K562 (cell line): ENCODE results near the gene R3HDM2. TPM values are rescaled to one million over a fixed set of nuclear protein-coding genes. Genes with fewer than 3 reads are reported as not detected.

Experiments
- ARID1B ChIP-seq: fragments of 450-650 bp; IDR thresholded peaks from 2 replicates; pipeline ENCODE4 v1.6.1; 2016; ENCODE audit warnings: antibody characterized with exemption, mild to moderate bottlenecking, inconsistent platforms
- CBFA2T3 ChIP-seq: fragments of 450-650 bp; IDR thresholded peaks from 2 replicates; pipeline ENCODE4 v1.6.1; 2017
- CTCF ChIP-seq, 3 experiments: IDR thresholded peaks in 2 of 3; conservative IDR thresholded peaks in 1 of 3; 2 replicates each; pipeline ENCODE4 v1.5.1; 2011 to 2012; ENCODE audit warnings: low read length in 3 of 3, mild to moderate bottlenecking in 3 of 3, control low read depth in 2 of 3, improper control_type of control experiment in 1 of 3, inconsistent platforms in 1 of 3, low read depth in 1 of 3, mixed read lengths in 1 of 3, moderate library complexity in 1 of 3; ENCODE audit not compliant: insufficient read depth in 2 of 3
- CUX1 ChIP-seq: fragments of 200-800 bp; sonication (Bioruptor generic); IDR thresholded peaks from 2 replicates; pipeline ENCODE4 v1.6.1; 2016; ENCODE audit warnings: missing genetic modification characterization, missing compliant biosample characterization
- JUND ChIP-seq, 2 experiments: IDR thresholded peaks; 2 replicates in 1 of 2; 3 replicates in 1 of 2; pipeline ENCODE4 v1.6.1; 2011; ENCODE audit warnings: borderline replicate concordance in 2 of 2, low read depth in 2 of 2, low read length in 2 of 2, improper control_type of control experiment in 1 of 2, missing biosample characterization in 1 of 2, missing genetic modification characterization in 1 of 2, missing genetic modification reagents in 1 of 2
- MBD1 ChIP-seq: fragments of 250-450 bp; sonication (Bioruptor Pico); IDR thresholded peaks from 2 replicates; pipeline ENCODE4 v1.8.0; 2022; ENCODE audit warnings: inconsistent platforms
- NCOR1 ChIP-seq: fragments of 450-650 bp; IDR thresholded peaks from 2 replicates; pipeline ENCODE4 v1.6.1; 2016; ENCODE audit warnings: mild to moderate bottlenecking, moderate library complexity
- SIX5 ChIP-seq, 2 experiments: IDR thresholded peaks; 2 replicates each; pipeline ENCODE4 v1.6.1; 2011; ENCODE audit warnings: low read length in 2 of 2, borderline replicate concordance in 1 of 2, low read depth in 1 of 2, mild to moderate bottlenecking in 1 of 2, moderate library complexity in 1 of 2; ENCODE audit not compliant: insufficient read depth in 1 of 2
- SMARCA4 ChIP-seq: fragments of 450-650 bp; IDR thresholded peaks from 2 replicates; pipeline ENCODE4 v1.6.1; 2016
- STAG1 ChIP-seq: sonication (generic); formaldehyde crosslinking; IDR thresholded peaks from 2 replicates; pipeline ENCODE4 v1.5.0; 2020; ENCODE audit warnings: missing genetic modification reagents, borderline replicate concordance
- THRA ChIP-seq: fragments of 450-650 bp; IDR thresholded peaks from 2 replicates; pipeline ENCODE4 v1.6.1; 2017; ENCODE audit warnings: mild to moderate bottlenecking, moderate library complexity
- ZBTB43 ChIP-seq: sonication (generic); formaldehyde crosslinking; IDR thresholded peaks from 2 replicates; pipeline ENCODE4 v1.8.0; 2023; ENCODE audit warnings: mild to moderate bottlenecking, missing genetic modification reagents
- ZEB2 ChIP-seq: fragments of 450-650 bp; IDR thresholded peaks from 2 replicates; pipeline ENCODE4 v1.6.1; 2016
- ZNF23 ChIP-seq: fragments of 250-450 bp; sonication (Bioruptor Pico); IDR thresholded peaks from 2 replicates; pipeline ENCODE4 v1.4.0; 2020; ENCODE audit warnings: mild to moderate bottlenecking
- ZNF583 ChIP-seq: fragments of 250-450 bp; sonication (Bioruptor Pico); IDR thresholded peaks from 2 replicates; pipeline ENCODE4 v1.4.0; 2020
- polyA plus RNA-seq, 8 experiments: library from polyadenylated mRNA; depleted of rRNA in 4 of 8; stranded (reverse) in 5 of 8; unstranded in 3 of 8; fragments of >200 nt; fragmentation: Nextera tagmentation in 2 of 8; fragmentation: Illumina TruSeq in 1 of 8; extraction: Ambion mirVana in 2 of 8; extraction: Trizol in 1 of 8; gene quantifications; 2 replicates each; pipeline versions ENCODE4 v1.2.1 to v1.2.3, GENCODE V29; 2011 to 2014; ENCODE audit warnings: inconsistent platforms in 1 of 8, missing spikeins in 1 of 8
- total RNA-seq, 7 experiments: library from RNA; depleted of rRNA in 6 of 7; stranded (reverse); fragments of >200 nt in 6 of 7; fragmentation: Illumina TruSeq in 2 of 7; extraction: Trizol in 2 of 7; gene quantifications; 2 replicates each; pipeline versions ENCODE4 v1.2.1 to v1.2.3, GENCODE V29; 2011 to 2021; ENCODE audit warnings: low replicate concordance in 1 of 7

The R3HDM2 gene
- total and polyA plus RNA-seq, 9 of the 15 experiments (the other 6 are each of a cell fraction or from before 2014, with no cell fraction given), result 3.3 to 18.8 (median 9.0) TPM

GRCh38 chr12:57280211-57281062 lies 150.4 kb downstream of the R3HDM2 start (continued):
- no peak for TF ChIP-seq STAG1 (CRISPR knock-in tag)
- TF ChIP-seq CTCF (IDR thresholded peaks at IDR 0.05 in 2 of 3, conservative IDR thresholded peaks at IDR 0.05 in 1 of 3; ENCODE audit: insufficient read depth in 2 of 3, low read depth in 1 of 3, low read length in 3 of 3), result no peak
- no peak for TF ChIP-seq SIX5 (IDR thresholded peaks at IDR 0.05; ENCODE audit: borderline replicate concordance in 1 of 2, insufficient read depth in 1 of 2, low read depth in 1 of 2, low read length in 2 of 2)
- TF ChIP-seq NCOR1, result no peak
- TF ChIP-seq CUX1 (CRISPR knock-in tag), result no peak
- TF ChIP-seq JUND (IDR thresholded peaks at IDR 0.05; ENCODE audit: borderline replicate concordance, low read depth, low read length), result peak; percentile 99
- peak; percentile 97 for TF ChIP-seq JUND (tag; IDR thresholded peaks at IDR 0.05; ENCODE audit: borderline replicate concordance, low read depth, low read length)
- peak; percentile 90 for TF ChIP-seq SMARCA4
- TF ChIP-seq MBD1 (CRISPR knock-in tag), result no peak
- TF ChIP-seq ZNF23 (CRISPR knock-in tag), result no peak
- TF ChIP-seq CBFA2T3, result peak; percentile 37; the same call in 1 of the 2 replicates
- TF ChIP-seq ZNF583, result no peak
- TF ChIP-seq THRA, result no peak
- peak; percentile 84 for TF ChIP-seq ARID1B
- TF ChIP-seq ZBTB43 (CRISPR knock-in tag), result no peak
- peak; percentile 75 for TF ChIP-seq ZEB2
